Neural cell (in vitro differentiated cells): Measurements from ENCODE around the gene IPPK. TPM values are rescaled to one million over a fixed set of nuclear protein-coding genes. Genes with fewer than 3 reads are reported as not detected.

ENCODE experiments used
- H2AFZ ChIP-seq: fragments of 200-600, 300-800 bp; sonication (generic), shearing (Covaris generic); 2 replicates; pipeline ENCODE4 v1.6.0; 2014; ENCODE audit warnings: low read depth, mild to moderate bottlenecking, antibody characterized with exemption, low read length, moderate library complexity
- H3F3A ChIP-seq: fragments of 200-600 bp; shearing (Covaris generic); 2 replicates; pipeline ENCODE4 v1.6.1; 2016; ENCODE audit warnings: mild to moderate bottlenecking, moderate library complexity, mixed read lengths, antibody characterized with exemption, low read length; ENCODE audit not compliant: insufficient read depth, poor library complexity, severe bottlenecking
- H3K27ac ChIP-seq: fragments of 200-600, 300-800 bp; sonication (generic), shearing (Covaris generic); 2 replicates; pipeline ENCODE4 v1.5.1; 2014; ENCODE audit warnings: mild to moderate bottlenecking, low read length, moderate library complexity
- H3K27me3 ChIP-seq: fragments of 300-800, 200-600 bp; sonication (generic), shearing (Covaris generic); 2 replicates; pipeline ENCODE4 v1.6.0; 2014; ENCODE audit warnings: mild to moderate bottlenecking, low read depth, low read length, moderate library complexity; ENCODE audit not compliant: insufficient read depth
- H3K36me3 ChIP-seq: fragments of 300-800, 200-600 bp; sonication (generic), shearing (Covaris generic); 2 replicates; pipeline ENCODE4 v1.5.1; 2014; ENCODE audit warnings: mild to moderate bottlenecking, antibody characterized with exemption, low read length, moderate library complexity; ENCODE audit not compliant: insufficient read depth
- H3K4me2 ChIP-seq: fragments of 300-800, 200-600 bp; sonication (generic), shearing (Covaris generic); 2 replicates; pipeline ENCODE4 v1.6.0; 2014; ENCODE audit warnings: mild to moderate bottlenecking, low read length
- H3K4me3 ChIP-seq: fragments of 300-800, 200-600 bp; sonication (generic), shearing (Covaris generic); 2 replicates; pipeline ENCODE4 v1.5.1; 2014; ENCODE audit warnings: mild to moderate bottlenecking, low read length, moderate library complexity
- H3K79me2 ChIP-seq: fragments of 200-600 bp; shearing (Covaris generic); replicated peaks from 2 replicates; pipeline ENCODE4 v1.6.0; 2014; ENCODE audit warnings: mild to moderate bottlenecking, low read length, moderate library complexity; ENCODE audit not compliant: insufficient read depth
- H3K9ac ChIP-seq: fragments of 300-800, 200-600 bp; sonication (generic), shearing (Covaris generic); 2 replicates; pipeline ENCODE4 v1.6.1; 2016; ENCODE audit warnings: mild to moderate bottlenecking, low read length, mixed read lengths
- H3K9me2 ChIP-seq: fragments of 200-600 bp; shearing (Covaris generic); 2 replicates; pipeline ENCODE4 v1.6.1; 2016; ENCODE audit warnings: mild to moderate bottlenecking, low read length, mixed read lengths; ENCODE audit not compliant: insufficient read depth
- H3K9me3 ChIP-seq: fragments of 200-600, 300-800 bp; sonication (generic), shearing (Covaris generic); 2 replicates; pipeline ENCODE4 v1.6.1; 2016; ENCODE audit warnings: mild to moderate bottlenecking, mixed run types, low read length, moderate library complexity, mixed read lengths
- H4K20me1 ChIP-seq: fragments of 200-600 bp; shearing (Covaris generic); 2 replicates; pipeline ENCODE4 v1.6.1; 2016; ENCODE audit warnings: mild to moderate bottlenecking, mixed run types; ENCODE audit not compliant: insufficient read depth
- CTCF ChIP-seq: fragments of 450-650 bp; IDR thresholded peaks from 2 replicates; pipeline ENCODE4 v1.5.1; 2014; ENCODE audit warnings: antibody characterized with exemption, mild to moderate bottlenecking, moderate library complexity; ENCODE audit not compliant: poor library complexity, severe bottlenecking
- EP300 ChIP-seq: fragments of 450-650 bp; conservative IDR thresholded peaks from 2 replicates; pipeline ENCODE4 v1.6.1; 2014; ENCODE audit warnings: antibody characterized with exemption, mild to moderate bottlenecking, moderate library complexity; ENCODE audit not compliant: poor library complexity, severe bottlenecking
- EZH2 ChIP-seq: fragments of 200-600, 300-800 bp; shearing (Covaris generic), sonication (generic); IDR thresholded peaks from 2 replicates; pipeline ENCODE4 v1.6.1; 2014; ENCODE audit warnings: antibody characterized with exemption, low read length, borderline replicate concordance, mild to moderate bottlenecking; ENCODE audit not compliant: insufficient read depth, poor library complexity, severe bottlenecking
- MXI1 ChIP-seq: fragments of 450-650 bp; conservative IDR thresholded peaks from 2 replicates; pipeline ENCODE4 v1.6.1; 2014; ENCODE audit warnings: antibody characterized with exemption, mild to moderate bottlenecking; ENCODE audit not compliant: poor library complexity, severe bottlenecking
- POLR2AphosphoS5 ChIP-seq: IDR thresholded peaks from 2 replicates; pipeline ENCODE4 v1.6.1; 2012
- RAD21 ChIP-seq: fragments of 450-650 bp; conservative IDR thresholded peaks from 2 replicates; pipeline ENCODE4 v1.6.1; 2014; ENCODE audit warnings: antibody characterized with exemption, mild to moderate bottlenecking, moderate library complexity
- SMC3 ChIP-seq: fragments of 450-650 bp; conservative IDR thresholded peaks from 2 replicates; pipeline ENCODE4 v1.6.1; 2014; ENCODE audit warnings: antibody characterized with exemption, mild to moderate bottlenecking, moderate library complexity; ENCODE audit not compliant: poor library complexity
- TAF1 ChIP-seq: IDR thresholded peaks from 2 replicates; pipeline ENCODE4 v1.6.1; 2012; ENCODE audit warnings: low read depth
- polyA plus RNA-seq: library from polyadenylated mRNA; depleted of rRNA; stranded (reverse); fragments of >200 nt; gene quantifications from 2 replicates; pipeline ENCODE4 v1.2.3, GENCODE V29; 2014
- TF ChIP-seq, protein P1 (sequence below): IDR thresholded peaks from 2 replicates; pipeline ENCODE4 v1.6.1; 2012; ENCODE audit warnings: borderline replicate concordance

The IPPK gene
- polyA plus RNA-seq, 1 donor from 2014 or later = 34.3 TPM

DNA sequence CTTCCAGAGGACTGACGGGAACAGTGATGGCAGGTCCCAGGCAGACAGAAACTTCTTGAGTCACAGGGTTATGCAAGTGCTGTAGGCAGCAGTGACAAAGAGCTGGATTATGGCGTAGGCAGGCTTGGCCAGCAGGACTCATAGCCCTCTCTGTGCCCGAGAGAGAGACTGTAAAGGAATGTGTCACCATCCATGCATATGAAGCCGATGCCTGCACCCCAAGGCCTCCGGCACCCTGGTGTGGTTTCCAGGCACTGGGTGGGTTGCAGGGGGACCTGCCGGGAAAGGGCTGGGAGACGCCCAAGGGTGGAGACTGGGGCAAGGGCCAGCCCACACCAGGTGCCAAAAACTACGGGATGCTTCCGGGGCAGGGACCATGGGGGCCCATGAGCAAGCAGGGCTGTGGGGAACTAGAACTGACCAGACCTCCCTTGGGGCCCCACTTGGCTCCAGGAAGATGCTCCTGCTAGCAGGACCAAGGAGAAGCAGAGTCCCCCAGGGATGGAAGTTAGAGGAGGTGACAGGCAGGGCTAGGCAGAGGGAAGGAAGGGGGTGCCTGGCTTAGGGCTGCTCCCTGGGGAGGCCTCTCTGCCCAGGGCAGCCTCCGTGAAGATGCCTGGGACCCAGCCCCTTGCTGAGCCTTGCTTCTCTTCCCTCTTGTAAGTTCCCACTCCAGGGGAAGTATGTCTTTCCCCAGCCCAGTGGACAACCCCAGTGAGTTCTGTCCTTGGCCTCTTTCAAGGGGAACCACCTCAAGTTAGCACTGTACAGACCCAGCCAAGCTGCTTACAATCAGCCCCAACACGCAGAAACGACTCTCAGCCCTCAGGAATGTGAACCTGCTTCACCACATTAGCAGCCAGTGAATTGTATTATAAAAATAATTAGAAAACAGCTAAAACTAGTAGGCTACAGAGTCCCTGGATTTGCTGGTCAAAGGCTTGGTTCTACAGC is 10.5 kb upstream of the IPPK start:
- H3K36me3 ChIP-seq = no peaks in the 10 kb centered on the region
- no peaks in the 10 kb centered on the region for H3K27me3 ChIP-seq
- no peaks in the 10 kb centered on the region for H4K20me1 ChIP-seq
- H3K4me2 ChIP-seq = no peak overlapping the region
- H2AFZ ChIP-seq = no peak overlapping the region
- H3K9me3 ChIP-seq = no peaks in the 10 kb centered on the region
- no peaks in the 10 kb centered on the region for H3K9me2 ChIP-seq
- H3K9ac ChIP-seq = no peak overlapping the region
- H3F3A ChIP-seq = no peaks in the 10 kb centered on the region
- no peak for TF ChIP-seq EP300
- TF ChIP-seq TAF1 = no peak
- TF ChIP-seq SMC3 = no peak
- TF ChIP-seq, protein P1, sequence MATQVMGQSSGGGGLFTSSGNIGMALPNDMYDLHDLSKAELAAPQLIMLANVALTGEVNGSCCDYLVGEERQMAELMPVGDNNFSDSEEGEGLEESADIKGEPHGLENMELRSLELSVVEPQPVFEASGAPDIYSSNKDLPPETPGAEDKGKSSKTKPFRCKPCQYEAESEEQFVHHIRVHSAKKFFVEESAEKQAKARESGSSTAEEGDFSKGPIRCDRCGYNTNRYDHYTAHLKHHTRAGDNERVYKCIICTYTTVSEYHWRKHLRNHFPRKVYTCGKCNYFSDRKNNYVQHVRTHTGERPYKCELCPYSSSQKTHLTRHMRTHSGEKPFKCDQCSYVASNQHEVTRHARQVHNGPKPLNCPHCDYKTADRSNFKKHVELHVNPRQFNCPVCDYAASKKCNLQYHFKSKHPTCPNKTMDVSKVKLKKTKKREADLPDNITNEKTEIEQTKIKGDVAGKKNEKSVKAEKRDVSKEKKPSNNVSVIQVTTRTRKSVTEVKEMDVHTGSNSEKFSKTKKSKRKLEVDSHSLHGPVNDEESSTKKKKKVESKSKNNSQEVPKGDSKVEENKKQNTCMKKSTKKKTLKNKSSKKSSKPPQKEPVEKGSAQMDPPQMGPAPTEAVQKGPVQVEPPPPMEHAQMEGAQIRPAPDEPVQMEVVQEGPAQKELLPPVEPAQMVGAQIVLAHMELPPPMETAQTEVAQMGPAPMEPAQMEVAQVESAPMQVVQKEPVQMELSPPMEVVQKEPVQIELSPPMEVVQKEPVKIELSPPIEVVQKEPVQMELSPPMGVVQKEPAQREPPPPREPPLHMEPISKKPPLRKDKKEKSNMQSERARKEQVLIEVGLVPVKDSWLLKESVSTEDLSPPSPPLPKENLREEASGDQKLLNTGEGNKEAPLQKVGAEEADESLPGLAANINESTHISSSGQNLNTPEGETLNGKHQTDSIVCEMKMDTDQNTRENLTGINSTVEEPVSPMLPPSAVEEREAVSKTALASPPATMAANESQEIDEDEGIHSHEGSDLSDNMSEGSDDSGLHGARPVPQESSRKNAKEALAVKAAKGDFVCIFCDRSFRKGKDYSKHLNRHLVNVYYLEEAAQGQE = no peak
- TF ChIP-seq EZH2 = no peak
- no peak for TF ChIP-seq POLR2AphosphoS5
- no peak for TF ChIP-seq MXI1
- TF ChIP-seq CTCF = no peak
- H3K27ac ChIP-seq = no peak overlapping the region
- H3K79me2 ChIP-seq = no peaks in the 10 kb centered on the region
- no peak overlapping the region for H3K4me3 ChIP-seq

DNA sequence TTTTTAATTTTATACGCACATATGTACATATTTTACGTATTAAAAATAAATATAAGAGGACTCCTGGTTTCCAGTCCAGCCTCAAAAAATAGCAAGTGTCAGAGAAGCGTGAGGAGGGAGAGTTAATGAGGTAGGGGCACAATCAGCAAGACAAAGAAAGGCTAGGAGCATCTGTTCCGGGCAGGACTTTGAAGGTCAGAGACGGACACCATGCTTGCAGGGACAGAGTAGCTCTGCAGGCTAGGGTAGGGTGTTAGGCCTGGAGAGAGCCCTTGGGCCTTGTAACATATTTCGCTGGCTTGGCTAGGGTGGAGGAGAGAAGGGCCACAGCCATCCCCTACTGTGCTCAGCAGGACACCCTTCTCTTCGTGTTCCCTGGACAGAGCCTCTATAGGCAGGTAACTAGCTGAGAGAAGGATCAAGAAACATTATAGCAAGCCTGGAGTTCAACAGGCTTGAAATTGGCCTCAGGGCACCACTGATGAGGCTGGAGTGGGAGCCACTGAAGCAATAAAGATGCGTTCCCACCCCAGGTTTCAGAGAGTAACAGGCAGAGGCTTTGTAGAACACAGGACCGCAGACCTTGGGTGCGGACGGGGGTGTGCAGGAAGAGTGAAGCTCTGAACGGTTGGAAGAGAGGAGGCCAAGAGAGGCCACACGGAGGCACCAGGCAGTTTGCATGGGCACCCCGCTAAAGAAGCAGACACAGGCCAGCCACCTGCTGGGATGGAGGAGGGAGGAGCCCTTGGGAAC is 9.7 kb upstream of the IPPK start:
- Histone ChIP-seq H4K20me1 (no peaks in the 10 kb centered on the region), H3K79me2 (no peaks in the 10 kb centered on the region), H3K4me2 (no peak overlapping the region), H3F3A (no peaks in the 10 kb centered on the region), H3K27me3 (no peaks in the 10 kb centered on the region), H3K36me3 (no peaks in the 10 kb centered on the region), H3K9ac (no peak overlapping the region), H3K4me3 (no peak overlapping the region), H3K27ac (no peak overlapping the region), H3K9me2 (no peaks in the 10 kb centered on the region), H2AFZ (no peak overlapping the region), H3K9me3 (no peaks in the 10 kb centered on the region)
- TF ChIP-seq EZH2 (no peak), SMC3 (no peak), EP300 (no peak), RAD21 (no peak), TAF1 (no peak), POLR2AphosphoS5 (no peak), CTCF (no peak), MXI1 (no peak)
- TF ChIP-seq, protein P1 = no peak
